NB4 (cell line): ENCODE data around the gene PAXIP1.

ENCODE experiments used
- DNase-seq: peaks from one replicate; pipeline ENCODE4 v3.0.0; 2010; ENCODE audit warnings: low read depth
- H3K4me3 ChIP-seq: one replicate; pipeline ENCODE4 v1.5.1; 2011; ENCODE audit warnings: mild to moderate bottlenecking, low read depth, low read length, moderate library complexity
- MAX ChIP-seq: IDR thresholded peaks from 2 replicates; pipeline ENCODE4 v1.6.1; 2011; ENCODE audit warnings: low read depth, low read length
- MYC ChIP-seq: IDR thresholded peaks from 2 replicates; pipeline ENCODE4 v1.6.1; 2011; ENCODE audit warnings: low read depth, low read length
- POLR2A ChIP-seq: IDR thresholded peaks from 2 replicates; pipeline ENCODE4 v1.6.1; 2011; ENCODE audit warnings: mild to moderate bottlenecking; ENCODE audit not compliant: insufficient read length; ENCODE audit errors: extremely low read depth
- TF ChIP-seq, protein P1 (sequence below): IDR thresholded peaks from one replicate; pipeline ENCODE4 v1.5.1; 2012; ENCODE audit warnings: low read depth, low read length

PAXIP1 gene

DNA sequence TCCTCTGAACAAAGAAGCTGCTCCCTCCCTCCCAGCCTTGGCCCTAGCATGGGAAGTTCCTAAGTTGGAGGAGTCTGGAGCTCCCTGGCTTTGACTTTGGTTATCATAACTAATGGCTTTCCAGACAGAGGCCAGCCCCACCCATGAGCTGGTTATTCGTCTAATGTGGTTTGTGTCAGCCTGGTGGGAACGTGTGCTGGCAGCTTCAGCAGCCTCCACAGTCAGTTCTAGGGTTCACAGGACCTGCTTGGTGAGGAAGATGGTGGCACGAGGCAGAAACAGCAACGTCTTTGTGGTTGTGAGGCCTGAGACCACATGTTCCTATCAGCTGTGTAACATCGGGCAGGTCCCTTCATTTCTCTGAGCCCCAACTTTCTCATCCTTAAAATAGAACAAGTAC lies 103.1 kb downstream of the PAXIP1 start:
- no peak for DNase-seq
- H3K4me3 ChIP-seq, result no peak overlapping the region
- TF ChIP-seq, protein P1, sequence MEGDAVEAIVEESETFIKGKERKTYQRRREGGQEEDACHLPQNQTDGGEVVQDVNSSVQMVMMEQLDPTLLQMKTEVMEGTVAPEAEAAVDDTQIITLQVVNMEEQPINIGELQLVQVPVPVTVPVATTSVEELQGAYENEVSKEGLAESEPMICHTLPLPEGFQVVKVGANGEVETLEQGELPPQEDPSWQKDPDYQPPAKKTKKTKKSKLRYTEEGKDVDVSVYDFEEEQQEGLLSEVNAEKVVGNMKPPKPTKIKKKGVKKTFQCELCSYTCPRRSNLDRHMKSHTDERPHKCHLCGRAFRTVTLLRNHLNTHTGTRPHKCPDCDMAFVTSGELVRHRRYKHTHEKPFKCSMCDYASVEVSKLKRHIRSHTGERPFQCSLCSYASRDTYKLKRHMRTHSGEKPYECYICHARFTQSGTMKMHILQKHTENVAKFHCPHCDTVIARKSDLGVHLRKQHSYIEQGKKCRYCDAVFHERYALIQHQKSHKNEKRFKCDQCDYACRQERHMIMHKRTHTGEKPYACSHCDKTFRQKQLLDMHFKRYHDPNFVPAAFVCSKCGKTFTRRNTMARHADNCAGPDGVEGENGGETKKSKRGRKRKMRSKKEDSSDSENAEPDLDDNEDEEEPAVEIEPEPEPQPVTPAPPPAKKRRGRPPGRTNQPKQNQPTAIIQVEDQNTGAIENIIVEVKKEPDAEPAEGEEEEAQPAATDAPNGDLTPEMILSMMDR, result no peak
- TF ChIP-seq MYC (no peak), MAX (no peak)

DNA sequence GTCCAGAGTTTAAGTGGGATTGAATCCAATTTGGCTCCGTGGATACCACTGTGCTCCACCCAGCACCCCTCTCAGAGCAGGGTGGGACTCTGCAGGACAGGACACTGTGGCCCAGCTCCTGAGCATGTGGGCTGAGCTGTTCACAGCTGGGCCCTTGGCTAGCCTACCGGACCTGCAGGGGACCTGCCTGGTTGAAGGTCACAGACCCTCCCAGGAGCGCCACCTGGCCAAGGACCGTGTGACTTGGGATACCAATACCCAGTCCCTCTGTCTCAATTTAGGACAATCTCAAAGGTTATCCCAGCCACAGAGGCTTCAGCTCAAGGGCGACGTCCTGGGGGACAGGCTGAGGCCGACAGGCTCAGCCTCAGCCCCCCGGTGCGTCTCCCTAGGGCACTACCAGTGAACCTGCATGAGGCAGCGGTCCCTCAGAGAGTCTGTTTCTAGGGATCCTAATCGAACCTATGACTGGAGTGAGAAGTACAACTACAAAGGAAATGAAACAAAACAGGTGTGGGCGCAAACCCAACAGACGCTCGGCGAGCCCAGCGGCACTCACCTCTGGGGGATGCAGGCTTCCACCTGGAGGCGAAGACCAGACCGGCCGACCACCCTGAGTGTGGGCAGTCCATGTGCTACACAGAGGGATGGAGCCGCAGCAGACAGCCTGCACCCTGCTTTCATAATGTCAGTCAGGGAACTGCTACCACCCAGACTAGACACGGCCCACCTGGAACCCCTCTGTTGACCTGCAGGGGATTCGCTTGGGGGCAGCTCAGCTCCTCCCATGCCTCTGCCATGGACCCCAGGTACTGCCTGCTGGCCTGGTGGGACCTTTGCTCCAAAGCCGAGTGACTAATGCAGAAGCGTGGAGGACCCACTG lies 103.7 kb downstream of the PAXIP1 start:
- H3K4me3 ChIP-seq, result no peak overlapping the region

DNA sequence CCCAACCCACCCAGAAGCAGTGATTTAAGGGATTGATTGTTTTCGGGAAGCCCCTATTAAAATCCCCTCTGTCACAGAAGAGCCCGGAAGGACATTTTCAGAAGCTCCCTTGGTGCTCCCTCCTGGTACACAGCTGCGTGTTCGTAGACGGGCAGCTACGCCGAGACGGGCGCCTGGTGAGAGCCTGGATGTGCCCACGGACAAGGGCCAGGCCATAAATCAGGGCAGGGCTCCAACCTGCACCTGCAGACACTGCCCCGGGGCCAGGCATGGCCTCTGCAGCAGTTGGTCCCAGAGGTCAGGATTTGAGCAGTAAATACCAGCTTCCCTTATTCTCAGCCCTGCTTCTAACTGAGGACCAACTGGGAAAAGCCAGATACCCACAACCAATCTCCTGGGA lies 106.8 kb downstream of the PAXIP1 start:
- H3K4me3 ChIP-seq, result no peak overlapping the region
- TF ChIP-seq POLR2A (no peak), MAX (no peak), MYC (no peak)
- TF ChIP-seq, protein P1, result no peak
- DNase-seq, result no peak

More for the DNA sequence above, 103.7 kb downstream of the PAXIP1 start:
- DNase-seq, result no peak
- TF ChIP-seq POLR2A (no peak), MAX (no peak), MYC (no peak)
- TF ChIP-seq, protein P1, result no peak
